Activated CD4-positive, alpha-beta memory T cell treated with anti-CD3 and anti-CD28 coated beads for 36 hours (primary cell): ENCODE results near the gene SEC16A. TPM values are rescaled to one million over a fixed set of nuclear protein-coding genes. Genes with fewer than 3 reads are reported as not detected.

ENCODE experiments used
- CTCF ChIA-PET: fragments of 350-600 bp; sonication (Branson Sonifier 250); formaldehyde crosslinking; loops from one replicate; lab custom pipeline; 2021; ENCODE audit warnings: antibody characterized with exemption, inconsistent platforms; lab: Charles Lee
- POLR2A ChIA-PET: fragments of 350-600 bp; sonication (Branson Sonifier 250); formaldehyde crosslinking; loops from one replicate; lab custom pipeline; 2021; ENCODE audit warnings: antibody characterized with exemption; lab: Charles Lee
- DNase-seq: peaks from one replicate; pipeline ENCODE4 v3.0.0-alpha.2; 2020
- H3K27ac Mint-ChIP-seq: one replicate; pipeline ENCODE4 v1.8.0; 2021; ENCODE audit warnings: mixed read lengths
- H3K27me3 Mint-ChIP-seq: one replicate; pipeline ENCODE4 v1.8.0; 2021; ENCODE audit warnings: mixed read lengths
- H3K36me3 Mint-ChIP-seq: one replicate; pipeline ENCODE4 v1.8.0; 2021; ENCODE audit warnings: mixed read lengths
- H3K4me1 Mint-ChIP-seq: one replicate; pipeline ENCODE4 v1.8.0; 2021; ENCODE audit warnings: low read depth, mixed read lengths
- H3K4me3 Mint-ChIP-seq: one replicate; pipeline ENCODE4 v1.8.0; 2021; ENCODE audit warnings: mild to moderate bottlenecking, mixed read lengths
- H3K9me3 Mint-ChIP-seq: one replicate; pipeline ENCODE4 v1.8.0; 2021; ENCODE audit warnings: mixed read lengths
- intact Hi-C: fragments of 100-400 bp; cut with micrococcal nuclease; formaldehyde crosslinking; loops from one replicate; pipeline ENCODE4 v1.15.1; 2023
- total RNA-seq, 2 experiments: library from RNA; stranded (reverse); gene quantifications; one replicate each; pipeline ENCODE4 v1.2.3, GENCODE V29; 2021

The SEC16A gene
- total RNA-seq, 2 experiments from 2014 or later = 54.1 to 57.0 TPM

- H3K4me1 Mint-ChIP-seq = peaks cover 9% of the 10 kb centered on the region
- intact Hi-C loops = no loop called here
- no peaks in the 10 kb centered on the region for H3K27me3 Mint-ChIP-seq
- CTCF ChIA-PET = interaction anchor here (1.7 kb wide), 1 partner anchor 13 kb away, joined by 4 read pairs; no protein-coding TSS in a partner anchor
- H3K36me3 Mint-ChIP-seq = peaks cover 33% of the 10 kb centered on the region
- H3K27ac Mint-ChIP-seq = no peak overlapping the region
- H3K9me3 Mint-ChIP-seq = no peaks in the 10 kb centered on the region
- DNase-seq = no peak
- no peak overlapping the region for H3K4me3 Mint-ChIP-seq
- POLR2A ChIA-PET = interaction anchor here (1.0 kb wide), 1 partner anchor 31 kb away, joined by 3 read pairs; no protein-coding TSS in a partner anchor
Measured at GRCh38 chr9:136474974-136475865, 7.6 kb downstream of the SEC16A start.

GRCh38 chr9:136474021-136474640, 8.7 kb downstream of the SEC16A start:
- POLR2A ChIA-PET = no interaction called here
- H3K27me3 Mint-ChIP-seq = no peaks in the 10 kb centered on the region

GRCh38 chr9:136473354-136473721, 9.5 kb downstream of the SEC16A start:
- ChIA-PET POLR2A (no interaction called here), CTCF (no interaction called here)
- H3K9me3 Mint-ChIP-seq = no peaks in the 10 kb centered on the region
- no peak overlapping the region for H3K27ac Mint-ChIP-seq
- H3K4me1 Mint-ChIP-seq = no peaks in the 10 kb centered on the region
- H3K36me3 Mint-ChIP-seq = peaks cover 30% of the 10 kb centered on the region
- DNase-seq = no peak
- H3K4me3 Mint-ChIP-seq = no peak overlapping the region
- no peaks in the 10 kb centered on the region for H3K27me3 Mint-ChIP-seq
- intact Hi-C loops = no loop called here

More at GRCh38 chr9:136474021-136474640, 8.7 kb downstream of the SEC16A start:
- intact Hi-C loops = no loop called here
- CTCF ChIA-PET = interaction anchor here (1.7 kb wide), 1 partner anchor 14 kb away, joined by 4 read pairs; no protein-coding TSS in a partner anchor
- Mint-ChIP-seq H3K4me1 (peaks cover 4% of the 10 kb centered on the region), H3K9me3 (no peaks in the 10 kb centered on the region), H3K4me3 (no peak overlapping the region), H3K36me3 (peaks cover 30% of the 10 kb centered on the region), H3K27ac (no peak overlapping the region)
- no peak for DNase-seq

- H3K27ac Mint-ChIP-seq = no peak overlapping the region
- H3K27me3 Mint-ChIP-seq = no peaks in the 10 kb centered on the region
- no peak for DNase-seq
- no peaks in the 10 kb centered on the region for H3K4me1 Mint-ChIP-seq
- no peak overlapping the region for H3K4me3 Mint-ChIP-seq
- ChIA-PET POLR2A (no interaction called here), CTCF (no interaction called here)
- peaks cover 31% of the 10 kb centered on the region for H3K36me3 Mint-ChIP-seq
- H3K9me3 Mint-ChIP-seq = no peaks in the 10 kb centered on the region
- intact Hi-C loops = no loop called here
Measured at GRCh38 chr9:136472640-136473353, 10.0 kb downstream of the SEC16A start.

- no peaks in the 10 kb centered on the region for H3K4me1 Mint-ChIP-seq
- no peaks in the 10 kb centered on the region for H3K27me3 Mint-ChIP-seq
- DNase-seq = no peak
- no peaks in the 10 kb centered on the region for H3K9me3 Mint-ChIP-seq
- no peak overlapping the region for H3K27ac Mint-ChIP-seq
- POLR2A ChIA-PET = no interaction called here
- intact Hi-C loops = no loop called here
- H3K36me3 Mint-ChIP-seq = peaks cover 29% of the 10 kb centered on the region
- no peak overlapping the region for H3K4me3 Mint-ChIP-seq
- CTCF ChIA-PET = no interaction called here
Measured at GRCh38 chr9:136471802-136472487, 10.9 kb downstream of the SEC16A start.

- Mint-ChIP-seq H3K27me3 (no peaks in the 10 kb centered on the region), H3K4me3 (no peak overlapping the region), H3K36me3 (peaks cover 35% of the 10 kb centered on the region), H3K4me1 (no peaks in the 10 kb centered on the region), H3K9me3 (no peaks in the 10 kb centered on the region), H3K27ac (no peak overlapping the region)
- intact Hi-C loops = no loop called here
- ChIA-PET CTCF (interaction anchor here (0.9 kb wide), 1 partner anchor 15 kb away, joined by 3 read pairs; no protein-coding TSS in a partner anchor), POLR2A (interaction anchor here (0.8 kb wide), 1 partner anchor 61 kb away, joined by 3 read pairs; no protein-coding TSS in a partner anchor)
- no peak for DNase-seq
Measured at GRCh38 chr9:136470792-136471469, 11.9 kb downstream of the SEC16A start.

- DNase-seq = no peak
- ChIA-PET POLR2A (interaction anchor here (0.8 kb wide), 1 partner anchor 60 kb away, joined by 3 read pairs; no protein-coding TSS in a partner anchor), CTCF (interaction anchor here (0.9 kb wide), 1 partner anchor 15 kb away, joined by 3 read pairs; no protein-coding TSS in a partner anchor)
- Mint-ChIP-seq H3K9me3 (no peaks in the 10 kb centered on the region), H3K4me1 (no peaks in the 10 kb centered on the region), H3K36me3 (peaks cover 34% of the 10 kb centered on the region), H3K27ac (no peak overlapping the region), H3K27me3 (no peaks in the 10 kb centered on the region), H3K4me3 (no peak overlapping the region)
- intact Hi-C loops = no loop called here
Measured at GRCh38 chr9:136470356-136470755, 12.5 kb downstream of the SEC16A start.

GRCh38 chr9:136467766-136468165, 15.1 kb downstream of the SEC16A start:
- intact Hi-C loops = no loop called here
- Mint-ChIP-seq H3K4me1 (no peaks in the 10 kb centered on the region), H3K36me3 (peaks cover 40% of the 10 kb centered on the region), H3K27ac (no peak overlapping the region), H3K4me3 (no peak overlapping the region), H3K9me3 (no peaks in the 10 kb centered on the region), H3K27me3 (no peaks in the 10 kb centered on the region)
- ChIA-PET POLR2A (no interaction called here), CTCF (interaction anchor here (0.7 kb wide), 1 partner anchor 16 kb away, joined by 3 read pairs; no protein-coding TSS in a partner anchor)
- DNase-seq = no peak

GRCh38 chr9:136466155-136466541, 16.7 kb downstream of the SEC16A start:
- H3K27me3 Mint-ChIP-seq = no peaks in the 10 kb centered on the region
- H3K9me3 Mint-ChIP-seq = no peaks in the 10 kb centered on the region
- peaks cover 49% of the 10 kb centered on the region for H3K36me3 Mint-ChIP-seq
- intact Hi-C loops = no loop called here
- ChIA-PET POLR2A (no interaction called here), CTCF (no interaction called here)
- H3K4me3 Mint-ChIP-seq = no peak overlapping the region
- no peak overlapping the region for H3K27ac Mint-ChIP-seq
- no peak for DNase-seq
- H3K4me1 Mint-ChIP-seq = no peaks in the 10 kb centered on the region

- H3K9me3 Mint-ChIP-seq = no peaks in the 10 kb centered on the region
- no peaks in the 10 kb centered on the region for H3K27me3 Mint-ChIP-seq
- ChIA-PET POLR2A (no interaction called here), CTCF (no interaction called here)
- H3K36me3 Mint-ChIP-seq = peaks cover 51% of the 10 kb centered on the region
- H3K27ac Mint-ChIP-seq = no peak overlapping the region
- H3K4me3 Mint-ChIP-seq = no peak overlapping the region
- no peak for DNase-seq
- intact Hi-C loops = no loop called here
- H3K4me1 Mint-ChIP-seq = no peaks in the 10 kb centered on the region
Measured at GRCh38 chr9:136465500-136466154, 17.2 kb downstream of the SEC16A start.

GRCh38 chr9:136464241-136464640, 18.6 kb downstream of the SEC16A start:
- no peak for DNase-seq
- H3K27me3 Mint-ChIP-seq = no peaks in the 10 kb centered on the region
- H3K9me3 Mint-ChIP-seq = no peaks in the 10 kb centered on the region
- H3K4me1 Mint-ChIP-seq = no peaks in the 10 kb centered on the region
- intact Hi-C loops = no loop called here
- no peak overlapping the region for H3K4me3 Mint-ChIP-seq
- H3K36me3 Mint-ChIP-seq = peaks cover 58% of the 10 kb centered on the region
- no peak overlapping the region for H3K27ac Mint-ChIP-seq
- ChIA-PET CTCF (interaction anchor here (0.8 kb wide), 1 partner anchor 101 kb away, joined by 3 read pairs; the partner anchor contains the start of gene DNLZ), POLR2A (no interaction called here)
